D721Med (cell line): ENCODE data around the gene SLC24A3.

Source experiments
- DNase-seq: peaks from one replicate; pipeline ENCODE4 v3.0.0; 2011; ENCODE audit warnings: low spot score; ENCODE audit not compliant: insufficient read length
- FAIRE-seq: peaks from 2 replicates; lab custom pipeline; 2011; peaks lifted over from hg19 to GRCh38; lab: Jason Lieb, UNC
- CTCF ChIP-seq: IDR thresholded peaks from 2 replicates; pipeline ENCODE4 v1.5.1; 2012; ENCODE audit warnings: mild to moderate bottlenecking, control low read depth; ENCODE audit not compliant: insufficient read depth; ENCODE audit errors: missing control alignments

SLC24A3 gene

GRCh38 chr20:19313342-19314069 lies 101.1 kb downstream of the SLC24A3 start:
- TF ChIP-seq CTCF = no peak
- FAIRE-seq (no peak), DNase-seq (no peak)

- DNase-seq (no peak), FAIRE-seq (no peak)
- no peak for TF ChIP-seq CTCF
Observed at GRCh38 chr20:19314621-19315020, 102.2 kb downstream of the SLC24A3 start.

- FAIRE-seq (no peak), DNase-seq (no peak)
- no peak for TF ChIP-seq CTCF
Observed at GRCh38 chr20:19317237-19318069, 105.0 kb downstream of the SLC24A3 start.

GRCh38 chr20:19318610-19319009 lies 106.2 kb downstream of the SLC24A3 start:
- DNase-seq (no peak), FAIRE-seq (no peak)
- TF ChIP-seq CTCF = no peak

GRCh38 chr20:19320005-19320404 lies 107.6 kb downstream of the SLC24A3 start:
- FAIRE-seq = no peak
- no peak for TF ChIP-seq CTCF

GRCh38 chr20:19321176-19321575 lies 108.7 kb downstream of the SLC24A3 start:
- no peak for TF ChIP-seq CTCF
- DNase-seq = no peak
- FAIRE-seq = no peak

More at GRCh38 chr20:19320005-19320404, 107.6 kb downstream of the SLC24A3 start:
- DNase-seq = no peak
